Measurements from ENCODE around the gene ZNF358. TPM values are rescaled to one million over a fixed set of nuclear protein-coding genes. Genes with fewer than 3 reads are reported as not detected.

Gene ZNF358
- total RNA-seq, 1 donor from 2014 or later = 59.1 TPM

GRCh38 chr19:7554990-7555864 lies 39.3 kb downstream of the ZNF358 start:
- DNase-seq (ENCODE audit: low spot score) = no peak

- DNase-seq (ENCODE audit: low spot score) = no peak
Measured at GRCh38 chr19:7556696-7557315, 40.9 kb downstream of the ZNF358 start.

GRCh38 chr19:7558667-7559066 lies 42.8 kb downstream of the ZNF358 start:
- DNase-seq (ENCODE audit: low spot score) = no peak

GRCh38 chr19:7559102-7559501 lies 43.2 kb downstream of the ZNF358 start:
- DNase-seq (ENCODE audit: low spot score) = no peak

GRCh38 chr19:7560255-7560654 lies 44.4 kb downstream of the ZNF358 start:
- DNase-seq (ENCODE audit: low spot score) = no peak

- no peak for DNase-seq (ENCODE audit: low spot score)
Measured at GRCh38 chr19:7561325-7561724, 45.4 kb downstream of the ZNF358 start.

GRCh38 chr19:7562646-7563393 lies 46.9 kb downstream of the ZNF358 start:
- DNase-seq (ENCODE audit: low spot score) = no peak

- DNase-seq (ENCODE audit: low spot score) = no peak
Measured at GRCh38 chr19:7564866-7565265, 49.0 kb downstream of the ZNF358 start.

GRCh38 chr19:7565332-7565731 lies 49.4 kb downstream of the ZNF358 start:
- DNase-seq (ENCODE audit: low spot score) = no peak

Other genes starting within 250 kb of the ZNF358 start
- gene INSR, start 221.7 kb upstream of the ZNF358 start, total RNA-seq = 75.5 TPM
- 18.4 TPM for gene ARHGEF18, start 167.2 kb upstream of the ZNF358 start, total RNA-seq
- 3.5 TPM for gene PEX11G, start 27.1 kb upstream of the ZNF358 start, total RNA-seq
- 55.5 TPM for gene MCOLN1, start 6.5 kb downstream of the ZNF358 start, total RNA-seq
- gene PNPLA6, start 19.6 kb downstream of the ZNF358 start, total RNA-seq = 84.8 TPM
- 0.32 TPM for gene CAMSAP3, start 79.8 kb downstream of the ZNF358 start, total RNA-seq
- 19.5 TPM for gene XAB2, start 113.4 kb downstream of the ZNF358 start, total RNA-seq
- 98.6 TPM for gene PET100, start 113.7 kb downstream of the ZNF358 start, total RNA-seq
- not detected for gene PCP2, start 117.6 kb downstream of the ZNF358 start, total RNA-seq
- gene STXBP2, start 121.0 kb downstream of the ZNF358 start, total RNA-seq = 60.4 TPM
- 4.8 TPM for gene RETN, start 152.9 kb downstream of the ZNF358 start, total RNA-seq
- 9.1 TPM for gene MCEMP1, start 161.0 kb downstream of the ZNF358 start, total RNA-seq
- gene TRAPPC5, start 164.7 kb downstream of the ZNF358 start, total RNA-seq = 107 TPM
- gene FCER2, start 186.0 kb downstream of the ZNF358 start, total RNA-seq = 0.67 TPM
- 10.1 TPM for gene CLEC4G, start 216.0 kb downstream of the ZNF358 start, total RNA-seq
- gene CD209, start 231.4 kb downstream of the ZNF358 start, total RNA-seq = 63.5 TPM
- gene CLEC4M, start 247.1 kb downstream of the ZNF358 start, total RNA-seq = not detected